ENCODE data around the gene ARL5A.

Gene ARL5A

DNA sequence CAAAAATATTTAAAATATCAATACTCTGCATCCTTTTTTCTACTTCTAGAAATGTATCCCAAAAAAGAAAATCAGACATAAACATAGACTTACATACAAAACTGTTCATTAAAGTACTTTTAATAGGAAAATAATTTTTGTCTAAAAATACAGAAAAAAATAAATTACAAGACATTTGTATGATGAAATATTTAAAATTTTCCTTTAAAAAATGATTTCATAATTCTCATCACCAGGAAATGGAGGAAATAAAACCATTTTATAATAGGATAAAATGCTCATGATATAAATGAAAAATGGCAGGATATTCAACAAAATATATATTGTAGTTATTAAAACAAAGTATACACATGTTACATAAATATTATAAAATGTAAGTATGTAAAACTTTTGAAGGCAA, 24.4 kb downstream of the ARL5A start:
- TF ChIP-seq, protein P1, sequence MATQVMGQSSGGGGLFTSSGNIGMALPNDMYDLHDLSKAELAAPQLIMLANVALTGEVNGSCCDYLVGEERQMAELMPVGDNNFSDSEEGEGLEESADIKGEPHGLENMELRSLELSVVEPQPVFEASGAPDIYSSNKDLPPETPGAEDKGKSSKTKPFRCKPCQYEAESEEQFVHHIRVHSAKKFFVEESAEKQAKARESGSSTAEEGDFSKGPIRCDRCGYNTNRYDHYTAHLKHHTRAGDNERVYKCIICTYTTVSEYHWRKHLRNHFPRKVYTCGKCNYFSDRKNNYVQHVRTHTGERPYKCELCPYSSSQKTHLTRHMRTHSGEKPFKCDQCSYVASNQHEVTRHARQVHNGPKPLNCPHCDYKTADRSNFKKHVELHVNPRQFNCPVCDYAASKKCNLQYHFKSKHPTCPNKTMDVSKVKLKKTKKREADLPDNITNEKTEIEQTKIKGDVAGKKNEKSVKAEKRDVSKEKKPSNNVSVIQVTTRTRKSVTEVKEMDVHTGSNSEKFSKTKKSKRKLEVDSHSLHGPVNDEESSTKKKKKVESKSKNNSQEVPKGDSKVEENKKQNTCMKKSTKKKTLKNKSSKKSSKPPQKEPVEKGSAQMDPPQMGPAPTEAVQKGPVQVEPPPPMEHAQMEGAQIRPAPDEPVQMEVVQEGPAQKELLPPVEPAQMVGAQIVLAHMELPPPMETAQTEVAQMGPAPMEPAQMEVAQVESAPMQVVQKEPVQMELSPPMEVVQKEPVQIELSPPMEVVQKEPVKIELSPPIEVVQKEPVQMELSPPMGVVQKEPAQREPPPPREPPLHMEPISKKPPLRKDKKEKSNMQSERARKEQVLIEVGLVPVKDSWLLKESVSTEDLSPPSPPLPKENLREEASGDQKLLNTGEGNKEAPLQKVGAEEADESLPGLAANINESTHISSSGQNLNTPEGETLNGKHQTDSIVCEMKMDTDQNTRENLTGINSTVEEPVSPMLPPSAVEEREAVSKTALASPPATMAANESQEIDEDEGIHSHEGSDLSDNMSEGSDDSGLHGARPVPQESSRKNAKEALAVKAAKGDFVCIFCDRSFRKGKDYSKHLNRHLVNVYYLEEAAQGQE (IDR thresholded peaks at IDR 0.05; ENCODE audit: insufficient read depth in 1 of 2, low read depth in 2 of 2, low read length in 2 of 2): no peak
- TF ChIP-seq TAF1 (IDR thresholded peaks at IDR 0.05; ENCODE audit: borderline replicate concordance, insufficient read depth, low read length) (no peak), POLR2AphosphoS5 (IDR thresholded peaks at IDR 0.05; ENCODE audit: low read depth, low read length) (no peak), SIN3A (IDR thresholded peaks at IDR 0.05; ENCODE audit: borderline replicate concordance, insufficient read depth, low read length) (no peak), FOXP2 (optimal IDR thresholded peaks at IDR 0.05; ENCODE audit: borderline replicate concordance, extremely low read depth, extremely low read length, insufficient read depth) (no peak)

DNA sequence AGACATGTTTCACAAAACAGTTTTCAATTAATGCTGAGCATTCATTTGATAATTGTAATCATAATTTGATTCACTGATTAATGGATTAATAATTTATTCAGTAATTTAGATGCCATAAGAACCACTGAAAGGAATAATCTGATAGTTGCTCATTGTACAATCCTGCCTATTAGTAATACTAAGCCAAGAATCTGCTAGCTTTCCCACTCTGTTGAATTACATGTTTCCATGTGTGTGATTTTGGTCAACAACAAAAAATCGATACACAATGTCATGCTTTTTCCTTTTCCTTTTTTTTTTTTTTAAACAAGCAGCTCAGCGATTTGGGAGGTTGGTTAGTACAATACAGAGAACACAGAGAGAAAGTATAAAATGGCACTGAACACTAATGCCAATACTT, 25.9 kb downstream of the ARL5A start:
- TF ChIP-seq, protein P1 (IDR thresholded peaks at IDR 0.05; ENCODE audit: insufficient read depth in 1 of 2, low read depth in 2 of 2, low read length in 2 of 2): no peak
- TF ChIP-seq FOXP2 (optimal IDR thresholded peaks at IDR 0.05; ENCODE audit: borderline replicate concordance, extremely low read depth, extremely low read length, insufficient read depth): no peak
- TF ChIP-seq SIN3A (IDR thresholded peaks at IDR 0.05; ENCODE audit: borderline replicate concordance, insufficient read depth, low read length): no peak
- no peak for TF ChIP-seq TAF1 (IDR thresholded peaks at IDR 0.05; ENCODE audit: borderline replicate concordance, insufficient read depth, low read length)
- no peak for TF ChIP-seq POLR2AphosphoS5 (IDR thresholded peaks at IDR 0.05; ENCODE audit: low read depth, low read length)

DNA sequence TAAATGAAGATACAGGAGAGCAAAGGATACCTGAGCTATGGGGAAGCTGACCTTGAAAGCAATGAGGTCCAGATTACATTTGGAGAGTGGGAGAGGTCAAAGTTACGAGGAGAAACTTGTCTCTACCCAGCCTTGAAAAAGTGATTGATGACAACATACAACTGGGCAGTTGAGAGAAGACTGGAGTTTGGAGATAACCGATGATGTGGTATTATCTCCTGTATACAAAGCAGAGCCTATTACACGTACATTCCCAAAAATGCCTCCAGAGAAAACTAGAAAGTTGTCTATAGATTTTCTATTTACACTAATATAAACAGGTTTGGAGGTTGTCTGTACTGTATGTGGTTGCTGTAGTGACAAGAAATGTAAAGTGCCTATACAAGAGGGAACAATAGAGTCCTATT, 28.3 kb downstream of the ARL5A start:
- TF ChIP-seq FOXP2 (optimal IDR thresholded peaks at IDR 0.05; ENCODE audit: borderline replicate concordance, extremely low read depth, extremely low read length, insufficient read depth): no peak
- TF ChIP-seq TAF1 (IDR thresholded peaks at IDR 0.05; ENCODE audit: borderline replicate concordance, insufficient read depth, low read length): no peak
- TF ChIP-seq, protein P1 (IDR thresholded peaks at IDR 0.05; ENCODE audit: insufficient read depth in 1 of 2, low read depth in 2 of 2, low read length in 2 of 2): no peak
- TF ChIP-seq SIN3A (IDR thresholded peaks at IDR 0.05; ENCODE audit: borderline replicate concordance, insufficient read depth, low read length): no peak
- no peak for TF ChIP-seq POLR2AphosphoS5 (IDR thresholded peaks at IDR 0.05; ENCODE audit: low read depth, low read length)

DNA sequence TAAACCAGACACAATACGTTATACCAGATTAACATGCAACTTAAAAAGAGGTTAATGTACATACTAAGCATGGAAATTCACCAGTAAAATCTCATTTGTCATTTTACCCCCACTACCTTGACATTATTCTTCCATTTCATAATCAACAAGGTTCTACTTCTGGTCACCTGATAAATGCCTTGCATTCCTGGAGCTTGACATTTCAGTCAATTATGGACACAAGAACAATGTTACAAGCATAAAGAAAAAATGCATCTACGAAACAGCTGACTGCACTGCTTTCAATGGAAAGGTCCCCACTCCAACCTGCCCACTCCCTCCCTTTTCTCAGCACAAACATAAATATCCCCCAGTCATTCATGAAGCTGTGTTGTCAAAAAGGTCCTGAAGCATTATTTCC, 31.4 kb downstream of the ARL5A start:
- TF ChIP-seq FOXP2 (optimal IDR thresholded peaks at IDR 0.05; ENCODE audit: borderline replicate concordance, extremely low read depth, extremely low read length, insufficient read depth) (no peak), SIN3A (IDR thresholded peaks at IDR 0.05; ENCODE audit: borderline replicate concordance, insufficient read depth, low read length) (no peak), POLR2AphosphoS5 (IDR thresholded peaks at IDR 0.05; ENCODE audit: low read depth, low read length) (no peak), TAF1 (IDR thresholded peaks at IDR 0.05; ENCODE audit: borderline replicate concordance, insufficient read depth, low read length) (no peak)
- TF ChIP-seq, protein P1 (IDR thresholded peaks at IDR 0.05; ENCODE audit: insufficient read depth in 1 of 2, low read depth in 2 of 2, low read length in 2 of 2): no peak

All from PFSK-1 (cell line).